Measurements from ENCODE around the gene BTRC.

Gene BTRC

GRCh38 chr10:101545898-101546297 lies 191.9 kb downstream of the BTRC start:
- DNase-seq: no peak

- DNase-seq: no peak
Observed at GRCh38 chr10:101550965-101551364, 197.0 kb downstream of the BTRC start.

DNA sequence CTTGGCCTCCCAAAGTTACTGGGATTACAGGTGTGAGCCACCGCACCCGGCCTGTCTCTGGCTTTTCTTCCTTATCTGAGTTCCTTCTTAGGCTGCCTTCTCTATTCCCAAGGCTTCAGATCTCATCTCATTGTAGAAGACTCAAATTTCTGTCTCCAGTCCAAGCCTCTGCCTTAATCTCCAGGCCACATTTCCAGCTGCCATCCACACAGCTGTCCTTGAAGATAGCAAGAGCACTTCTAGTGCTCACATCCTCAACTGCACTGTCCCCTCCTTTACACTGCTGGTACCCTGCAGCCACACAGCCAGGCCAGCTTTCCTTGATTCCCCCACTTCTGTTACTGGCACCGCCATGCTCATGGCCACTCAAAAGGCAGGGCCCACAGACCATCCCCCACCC lies 198.5 kb downstream of the BTRC start:
- DNase-seq: no peak

- DNase-seq: no peak
Observed at GRCh38 chr10:101557541-101557940, 203.6 kb downstream of the BTRC start.

DNA sequence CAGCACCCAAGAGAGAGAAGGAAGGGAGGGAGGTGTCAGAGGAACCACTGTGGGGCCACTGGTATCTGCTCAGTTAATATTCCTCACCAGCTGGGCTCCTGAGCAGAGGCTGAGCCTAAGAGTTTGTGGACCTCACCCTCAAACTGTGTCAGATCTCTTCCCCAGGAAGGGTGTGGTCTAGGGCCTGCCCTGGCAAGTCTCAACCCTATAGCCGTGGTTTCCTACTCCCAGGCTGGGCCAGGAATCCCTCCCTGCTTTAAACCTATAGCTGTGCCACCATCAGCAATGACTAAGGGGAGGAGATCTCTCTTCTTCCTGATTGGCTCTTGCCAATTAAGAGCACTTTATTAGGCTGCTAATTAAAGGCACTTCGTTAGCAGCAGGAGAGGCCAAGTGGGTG lies 204.2 kb downstream of the BTRC start:
- DNase-seq: no peak

- DNase-seq: no peak
Observed at GRCh38 chr10:101558671-101559595, 205.0 kb downstream of the BTRC start.

DNA sequence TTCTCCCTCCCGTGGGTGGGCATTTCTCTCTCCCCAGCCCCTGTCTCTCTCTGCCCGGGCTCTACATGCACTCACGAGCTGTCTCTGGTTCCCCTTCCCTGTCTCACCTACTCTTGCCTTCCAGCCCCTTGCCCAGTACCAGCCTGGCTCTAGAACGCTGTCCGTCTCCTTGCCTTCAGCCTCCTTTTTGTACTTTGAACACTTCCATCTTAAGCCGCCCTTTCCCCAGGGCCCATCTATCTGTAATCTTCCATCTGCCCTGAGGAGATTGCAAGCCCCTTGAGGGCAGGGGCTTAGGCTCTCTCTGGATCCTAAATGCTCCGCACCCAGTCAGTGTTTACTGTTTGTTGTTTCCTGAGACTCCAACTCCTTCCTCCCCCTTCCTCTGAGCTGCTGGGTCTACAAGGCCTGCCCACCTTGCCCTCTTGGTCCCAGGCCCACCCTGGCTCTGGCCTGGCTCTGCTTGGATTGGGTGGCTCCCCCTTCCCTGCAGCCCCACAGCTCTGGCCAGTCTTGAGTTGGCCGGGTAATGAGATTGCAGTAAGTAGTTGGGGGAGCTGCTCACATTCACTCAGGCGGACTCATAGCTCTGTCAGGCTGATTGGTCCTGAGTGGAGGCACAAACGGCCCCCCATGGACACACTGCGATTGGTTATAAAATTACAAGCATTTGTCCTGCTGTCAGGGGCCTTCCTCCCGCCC lies 205.8 kb downstream of the BTRC start:
- no peak for DNase-seq

DNA sequence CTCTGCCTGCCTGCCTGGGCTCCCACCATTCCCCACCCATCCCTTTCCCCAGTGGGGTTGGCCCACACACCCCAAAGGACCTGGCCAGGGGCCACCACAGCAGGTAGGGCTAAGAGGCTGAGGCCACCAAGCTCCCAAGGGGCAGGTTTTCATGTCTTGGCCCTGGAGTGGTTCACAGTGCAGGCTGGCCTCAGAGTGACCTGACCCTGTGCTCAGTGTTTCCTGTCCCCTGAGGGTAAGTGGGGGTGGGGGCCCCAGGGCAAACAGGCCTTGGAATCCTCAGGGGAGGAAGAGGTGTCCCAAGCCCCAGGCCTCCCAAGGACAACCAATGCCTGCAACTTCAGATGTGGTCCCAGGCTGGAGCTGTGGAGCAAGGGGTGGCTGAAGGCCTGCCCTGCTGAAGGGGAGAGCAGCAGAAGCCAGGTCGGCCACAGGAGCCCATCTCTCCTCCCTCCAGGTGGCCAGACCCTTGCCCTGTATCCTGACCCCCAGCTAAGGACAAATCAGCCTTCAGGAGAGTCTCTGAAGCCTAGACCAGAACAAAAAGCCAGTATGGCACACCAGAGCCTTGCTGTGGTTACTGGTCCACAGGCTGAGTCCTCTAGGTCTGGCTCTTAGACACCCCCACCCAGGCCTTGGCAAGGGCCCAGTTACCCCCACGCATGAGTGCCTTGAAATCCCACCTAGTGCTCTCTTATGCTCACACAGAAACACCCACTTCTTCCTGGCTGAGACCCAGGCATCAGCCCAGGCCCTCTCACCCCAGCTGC lies 206.5 kb downstream of the BTRC start:
- DNase-seq: no peak

- no peak for DNase-seq
Observed at GRCh38 chr10:101561068-101561915, 207.3 kb downstream of the BTRC start.

- DNase-seq: no peak
Observed at GRCh38 chr10:101562231-101562630, 208.3 kb downstream of the BTRC start.

GRCh38 chr10:101563007-101563406 lies 209.0 kb downstream of the BTRC start:
- DNase-seq: no peak

DNA sequence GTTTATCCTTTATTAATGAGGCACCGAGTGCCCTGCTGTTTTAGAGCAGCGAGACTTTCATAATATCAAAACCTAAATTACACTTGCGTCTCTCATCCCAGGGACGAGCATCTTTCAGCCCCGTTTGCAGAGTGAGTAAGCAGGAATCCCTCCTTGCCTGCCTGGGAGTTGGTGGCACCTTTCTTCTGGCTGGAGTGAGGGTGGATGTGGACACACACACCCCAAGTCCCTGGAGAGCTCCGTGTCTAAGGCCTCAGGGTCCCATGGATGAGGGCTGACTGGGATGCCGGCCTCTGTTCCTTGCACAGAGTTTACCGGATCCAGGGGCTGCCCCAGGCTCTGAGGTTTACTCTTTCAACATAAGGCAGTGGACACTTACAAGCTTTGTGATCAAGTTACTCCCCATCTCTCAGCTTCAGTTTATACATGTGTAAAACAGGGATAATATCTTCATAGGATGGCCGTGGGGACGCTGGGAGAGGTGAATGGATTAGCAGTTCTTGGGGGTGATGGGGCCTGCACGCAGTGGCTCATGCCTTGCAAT lies 209.6 kb downstream of the BTRC start:
- no peak for DNase-seq

DNA sequence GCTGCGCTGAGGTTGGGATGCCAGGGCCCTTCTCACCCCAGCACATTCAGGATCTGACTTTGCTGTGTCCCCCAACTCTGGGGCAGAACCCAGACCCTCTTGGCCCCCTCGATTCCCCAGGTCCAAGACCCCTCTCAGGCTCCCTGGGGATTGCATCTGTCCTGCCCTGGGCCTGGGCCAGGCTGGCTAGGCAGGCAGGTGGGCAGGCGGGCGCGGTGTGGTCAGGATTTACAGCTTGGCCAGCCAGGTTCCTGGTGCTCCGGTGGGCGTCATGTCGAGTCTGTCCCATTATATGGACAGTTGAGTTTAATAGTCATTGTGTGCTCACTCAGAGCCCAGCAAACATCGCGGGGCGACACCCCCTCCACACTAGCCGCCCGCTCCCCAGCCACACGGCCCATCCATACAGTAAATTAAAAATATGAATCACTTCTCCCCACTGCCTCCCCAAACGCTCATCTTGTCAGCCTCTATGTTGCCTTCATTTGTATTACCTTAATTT lies 210.6 kb downstream of the BTRC start:
- no peak for DNase-seq

GRCh38 chr10:101565370-101565900 lies 211.5 kb downstream of the BTRC start:
- DNase-seq: no peak

GRCh38 chr10:101565936-101566332 lies 212.0 kb downstream of the BTRC start:
- no peak for DNase-seq

DNA sequence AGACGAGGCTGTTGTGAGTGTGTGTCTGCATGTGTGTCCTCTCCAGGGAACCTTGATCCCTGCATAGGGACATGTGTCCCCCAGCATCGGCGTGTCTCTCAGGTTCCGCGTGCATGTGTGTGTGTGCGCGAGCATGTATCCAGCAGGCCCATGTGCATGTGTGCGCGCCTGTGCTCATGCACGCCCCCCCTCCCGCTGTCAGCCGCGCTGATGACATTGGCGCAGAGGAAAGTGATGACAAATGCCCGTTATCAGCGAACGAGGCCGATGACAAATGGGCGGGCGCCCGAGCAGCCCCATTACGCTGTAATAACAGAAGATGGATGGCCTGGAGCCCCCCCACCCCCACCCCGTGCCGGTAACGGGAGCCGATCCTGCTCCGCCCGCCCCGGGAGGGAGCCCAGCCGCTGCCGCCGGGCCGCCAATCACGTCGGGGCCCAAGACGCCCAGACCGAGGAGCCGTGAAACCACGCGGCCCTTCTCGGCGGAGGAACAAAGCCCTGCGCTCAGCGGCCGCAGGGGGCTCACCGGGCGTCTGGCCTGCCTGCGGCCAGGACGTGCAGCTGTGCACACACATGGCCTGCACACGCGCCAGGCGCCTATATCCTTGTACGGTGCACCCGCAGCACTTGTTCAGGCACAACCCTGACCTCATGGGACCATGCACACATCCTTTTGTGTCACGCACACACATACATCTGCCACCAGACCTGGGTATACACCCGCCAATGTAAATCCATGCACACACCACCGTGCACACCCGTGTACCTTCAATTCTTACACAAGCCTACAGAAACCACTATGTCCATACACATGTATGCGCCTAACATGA lies 212.6 kb downstream of the BTRC start:
- no peak for DNase-seq

- DNase-seq: no peak
Observed at GRCh38 chr10:101567165-101568006, 213.4 kb downstream of the BTRC start.

DNA sequence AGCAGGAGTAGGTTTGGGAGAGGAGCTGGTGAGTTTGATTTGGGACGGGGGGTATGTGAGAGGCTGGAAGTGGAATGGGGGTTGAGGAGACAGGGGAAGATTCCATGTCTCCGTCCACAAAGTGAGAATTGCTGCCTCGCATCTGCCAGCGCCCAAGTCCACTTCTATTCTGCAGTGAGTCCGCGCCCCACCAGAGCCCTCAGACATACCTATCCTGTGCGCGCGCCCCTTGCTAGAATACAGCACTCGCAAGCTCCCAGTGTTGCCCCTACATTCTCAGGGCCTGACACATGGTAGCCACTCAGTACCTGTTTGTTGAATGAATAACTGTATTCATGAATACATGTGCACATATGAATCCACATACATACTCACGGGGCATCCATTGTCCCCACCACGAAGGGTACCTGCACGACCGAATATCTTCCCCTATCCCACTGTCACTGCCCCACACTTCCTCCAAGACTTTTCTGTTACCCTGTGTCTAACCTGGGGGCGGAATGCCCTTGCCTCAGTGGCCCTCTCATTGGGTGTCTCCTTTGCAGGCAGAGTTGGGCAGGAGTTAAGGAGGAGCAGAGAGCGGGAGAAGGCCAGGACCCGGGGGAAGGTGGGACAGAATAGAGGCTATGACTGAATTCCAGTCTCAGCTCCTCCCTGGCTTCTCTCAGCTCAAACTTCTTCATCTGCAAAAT lies 214.2 kb downstream of the BTRC start:
- DNase-seq: no peak

DNA sequence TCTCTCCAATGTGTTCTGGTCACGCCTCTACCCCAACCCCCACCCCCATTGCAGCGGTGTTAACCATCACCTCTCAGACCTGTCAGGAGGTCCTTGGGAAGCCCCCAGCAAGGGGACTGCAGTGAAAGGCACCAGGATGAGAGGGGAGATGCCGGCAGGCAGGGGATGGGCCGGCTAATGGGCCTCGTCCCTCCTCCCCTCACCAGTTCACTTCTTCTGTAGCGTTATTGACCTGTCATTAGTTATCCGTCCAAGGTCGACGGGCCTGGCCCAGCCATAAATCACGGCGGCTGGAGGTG lies 215.3 kb downstream of the BTRC start:
- no peak for DNase-seq
